ENCODE measurements around the gene FIGNL1. TPM values are rescaled to one million over a fixed set of nuclear protein-coding genes. Genes with fewer than 3 reads are reported as not detected.
"Not testable (repeated sequence)": the region's sequence is repeated elsewhere in the genome, so short reads cannot be mapped to it uniquely, and the experiment has no call there.

The FIGNL1 gene
- polyA plus RNA-seq, 2 donors, result 7.7 to 10.7 TPM

DNA sequence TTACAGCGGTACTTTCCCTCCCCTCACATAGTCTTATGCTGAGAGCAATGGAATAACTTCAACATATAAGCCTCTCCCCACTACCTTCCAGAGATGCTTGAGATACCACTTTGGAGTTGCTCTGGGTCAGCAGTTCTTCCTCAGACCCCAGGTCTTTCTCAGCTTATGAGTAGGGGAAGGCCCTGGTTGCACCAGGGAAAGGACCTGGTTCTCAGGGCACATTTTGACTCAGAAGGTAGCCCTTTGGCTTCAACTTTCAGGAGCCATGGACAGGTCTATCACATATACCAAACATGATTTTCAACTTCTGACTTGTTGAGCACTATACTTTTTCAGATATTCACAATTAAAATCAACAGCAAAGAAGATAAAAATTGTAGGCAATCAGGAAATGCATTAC, 11.5 kb upstream of the FIGNL1 start:
- Histone ChIP-seq H3K27ac (ENCODE audit: low read depth in 2 of 2, low read length in 1 of 2) (no peak overlapping the region), H3K27me3 (ENCODE audit: control insufficient read depth in 1 of 2, insufficient read depth in 2 of 2, low read length in 2 of 2) (no peaks in the 10 kb centered on the region)
- 96 to 97% methylated on average over 1 of the region's 1 CpG for WGBS, 2 donors

GRCh38 chr7:50459183-50459582, 9.0 kb upstream of the FIGNL1 start:
- H3K27ac ChIP-seq (ENCODE audit: low read depth in 2 of 2, low read length in 1 of 2); H3K27me3 ChIP-seq (ENCODE audit: control insufficient read depth in 1 of 2, insufficient read depth in 2 of 2, low read length in 2 of 2); H3K36me3 ChIP-seq (ENCODE audit: control insufficient read depth in 2 of 2, insufficient read depth in 2 of 2, low read length in 1 of 2); H3K9me3 ChIP-seq (ENCODE audit: control insufficient read depth in 2 of 2, insufficient read depth in 1 of 2, low read depth in 1 of 2, low read length in 1 of 2); H3K4me3 ChIP-seq (ENCODE audit: low read depth in 1 of 2, low read length in 2 of 2); H3K4me1 ChIP-seq (ENCODE audit: control insufficient read depth in 2 of 2, insufficient read depth in 2 of 2, low read length in 1 of 2): not testable (repeated sequence)
- WGBS, 2 donors, result 96% methylated on average over 21 to 27 of the region's 27 CpGs

More for the DNA sequence above, 11.5 kb upstream of the FIGNL1 start:
- H3K9me3 ChIP-seq (ENCODE audit: control insufficient read depth in 2 of 2, insufficient read depth in 1 of 2, low read depth in 1 of 2, low read length in 1 of 2), result no peaks in the 10 kb centered on the region
- no peak overlapping the region for H3K4me3 ChIP-seq (ENCODE audit: low read depth in 1 of 2, low read length in 2 of 2)
- no peaks in the 10 kb centered on the region for H3K36me3 ChIP-seq (ENCODE audit: control insufficient read depth in 2 of 2, insufficient read depth in 2 of 2, low read length in 1 of 2)
- no peaks in the 10 kb centered on the region for H3K4me1 ChIP-seq (ENCODE audit: control insufficient read depth in 2 of 2, insufficient read depth in 2 of 2, low read length in 1 of 2)

GRCh38 chr7:50458651-50459050, 8.5 kb upstream of the FIGNL1 start:
- not testable (repeated sequence) for H3K27ac ChIP-seq (ENCODE audit: low read depth in 2 of 2, low read length in 1 of 2); H3K36me3 ChIP-seq (ENCODE audit: control insufficient read depth in 2 of 2, insufficient read depth in 2 of 2, low read length in 1 of 2); H3K4me3 ChIP-seq (ENCODE audit: low read depth in 1 of 2, low read length in 2 of 2); H3K9me3 ChIP-seq (ENCODE audit: control insufficient read depth in 2 of 2, insufficient read depth in 1 of 2, low read depth in 1 of 2, low read length in 1 of 2); H3K4me1 ChIP-seq (ENCODE audit: control insufficient read depth in 2 of 2, insufficient read depth in 2 of 2, low read length in 1 of 2); H3K27me3 ChIP-seq (ENCODE audit: control insufficient read depth in 1 of 2, insufficient read depth in 2 of 2, low read length in 2 of 2)
- 100% methylated on average over 1 to 2 of the region's 4 CpGs for WGBS, 2 donors

DNA sequence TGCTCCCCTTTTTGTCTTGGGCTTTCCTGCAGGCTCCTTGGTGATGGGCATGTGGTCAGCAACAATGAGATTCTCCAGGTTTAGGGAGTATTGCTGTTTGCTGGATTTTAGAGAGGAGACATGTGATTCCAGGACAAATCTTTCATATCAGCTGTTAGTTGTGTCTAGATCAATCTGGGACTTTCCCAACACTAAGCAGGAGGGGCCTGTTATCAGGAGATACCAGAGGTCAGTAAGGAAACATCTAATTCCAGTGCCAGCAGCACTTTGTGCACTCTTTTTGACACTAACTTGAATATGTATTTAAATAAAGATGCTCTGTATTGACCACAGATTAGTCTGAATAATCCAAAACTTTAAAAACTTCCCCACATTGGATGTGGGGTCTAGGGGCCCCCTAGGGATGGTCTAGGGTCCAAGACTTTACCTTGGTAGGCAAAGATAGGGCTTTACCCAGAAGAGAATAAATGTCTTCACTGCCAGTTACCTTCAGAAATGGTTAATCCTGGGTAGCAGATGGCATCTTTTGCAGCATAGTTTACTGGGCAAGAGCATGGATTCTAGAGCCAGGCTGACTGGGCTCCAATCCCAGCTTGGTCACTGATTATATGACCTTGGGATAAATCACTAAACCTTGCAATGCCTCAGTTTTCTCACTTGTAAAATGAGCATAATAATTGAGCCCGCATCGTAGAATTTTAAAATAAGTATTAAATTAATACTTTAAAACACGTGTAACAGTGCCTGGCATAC, 6.4 kb upstream of the FIGNL1 start:
- H3K4me1 ChIP-seq (ENCODE audit: control insufficient read depth in 2 of 2, insufficient read depth in 2 of 2, low read length in 1 of 2), result no peaks in the 10 kb centered on the region
- 76 to 86% methylated on average over 3 of the region's 3 CpGs for WGBS, 2 donors
- no peaks in the 10 kb centered on the region for H3K36me3 ChIP-seq (ENCODE audit: control insufficient read depth in 2 of 2, insufficient read depth in 2 of 2, low read length in 1 of 2)
- no peaks in the 10 kb centered on the region for H3K9me3 ChIP-seq (ENCODE audit: control insufficient read depth in 2 of 2, insufficient read depth in 1 of 2, low read depth in 1 of 2, low read length in 1 of 2)
- no peaks in the 10 kb centered on the region for H3K27me3 ChIP-seq (ENCODE audit: control insufficient read depth in 1 of 2, insufficient read depth in 2 of 2, low read length in 2 of 2)
- H3K4me3 ChIP-seq (ENCODE audit: low read depth in 1 of 2, low read length in 2 of 2), result no peak overlapping the region
- H3K27ac ChIP-seq (ENCODE audit: low read depth in 2 of 2, low read length in 1 of 2), result no peak overlapping the region

- Histone ChIP-seq H3K4me1 (ENCODE audit: control insufficient read depth in 2 of 2, insufficient read depth in 2 of 2, low read length in 1 of 2) (peaks cover 2% of the 10 kb centered on the region in 2 donors), H3K4me3 (ENCODE audit: low read depth in 1 of 2, low read length in 2 of 2) (no peak overlapping the region), H3K27me3 (ENCODE audit: control insufficient read depth in 1 of 2, insufficient read depth in 2 of 2, low read length in 2 of 2) (no peaks in the 10 kb centered on the region), H3K36me3 (ENCODE audit: control insufficient read depth in 2 of 2, insufficient read depth in 2 of 2, low read length in 1 of 2) (no peaks in the 10 kb centered on the region), H3K9me3 (ENCODE audit: control insufficient read depth in 2 of 2, insufficient read depth in 1 of 2, low read depth in 1 of 2, low read length in 1 of 2) (no peaks in the 10 kb centered on the region), H3K27ac (ENCODE audit: low read depth in 2 of 2, low read length in 1 of 2) (no peak overlapping the region)
These were observed 5.5 kb upstream of the FIGNL1 start for GRCh38 chr7:50455658-50456057.

DNA sequence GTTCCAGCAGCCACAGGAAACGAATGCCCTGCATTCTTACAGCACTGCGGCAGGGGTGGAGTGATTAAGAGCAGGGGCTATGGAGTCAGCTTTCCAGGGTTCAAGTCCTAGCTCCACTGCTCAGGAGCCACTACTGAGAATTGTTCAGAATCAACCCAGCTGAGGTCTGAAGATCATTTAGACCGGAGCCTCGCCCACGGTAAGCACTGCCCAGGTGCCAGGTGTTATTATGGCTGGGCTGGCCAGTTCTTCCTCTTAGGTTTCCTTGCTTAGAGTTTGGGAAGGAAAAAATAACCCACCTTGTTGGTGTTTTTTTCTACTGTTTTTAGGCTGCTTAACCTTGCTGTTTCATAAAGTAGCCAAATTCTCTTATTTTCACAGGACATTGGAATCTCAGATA, 4.8 kb upstream of the FIGNL1 start:
- H3K4me3 ChIP-seq (ENCODE audit: low read depth in 1 of 2, low read length in 2 of 2), result no peak overlapping the region
- no peaks in the 10 kb centered on the region for H3K27me3 ChIP-seq (ENCODE audit: control insufficient read depth in 1 of 2, insufficient read depth in 2 of 2, low read length in 2 of 2)
- 66 to 67% methylated on average over 5 of the region's 5 CpGs for WGBS, 2 donors
- H3K36me3 ChIP-seq (ENCODE audit: control insufficient read depth in 2 of 2, insufficient read depth in 2 of 2, low read length in 1 of 2), result no peaks in the 10 kb centered on the region
- no peak overlapping the region for H3K27ac ChIP-seq (ENCODE audit: low read depth in 2 of 2, low read length in 1 of 2)
- no peaks in the 10 kb centered on the region for H3K9me3 ChIP-seq (ENCODE audit: control insufficient read depth in 2 of 2, insufficient read depth in 1 of 2, low read depth in 1 of 2, low read length in 1 of 2)
- peaks cover 3 to 4% of the 10 kb centered on the region in 2 donors for H3K4me1 ChIP-seq (ENCODE audit: control insufficient read depth in 2 of 2, insufficient read depth in 2 of 2, low read length in 1 of 2)

DNA sequence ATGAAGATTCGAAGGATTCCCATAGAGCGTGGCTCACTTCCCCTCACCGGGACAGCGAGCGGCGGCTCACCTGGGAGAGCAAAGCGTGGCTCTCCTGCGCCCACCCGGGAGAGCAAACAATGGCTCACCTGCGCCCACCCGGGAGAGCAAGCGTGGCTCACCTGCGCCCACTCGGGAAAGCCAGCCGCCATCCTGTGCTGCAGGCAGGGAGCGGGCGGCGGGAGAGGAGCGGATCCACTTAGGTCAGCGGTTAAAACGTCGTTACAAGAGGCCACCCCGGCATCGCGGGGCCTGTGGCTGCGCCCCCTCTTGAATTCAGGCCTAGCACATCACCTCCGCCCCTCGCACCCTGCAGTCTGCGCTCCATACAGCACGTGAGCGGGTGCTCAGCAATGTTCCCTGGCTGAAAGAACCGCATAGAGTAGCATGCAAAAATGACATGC, 461 bp upstream of the FIGNL1 start:
- Histone ChIP-seq H3K4me3 (ENCODE audit: low read depth in 1 of 2, low read length in 2 of 2) (peak overlapping the region; percentile 86 to 87), H3K4me1 (ENCODE audit: control insufficient read depth in 2 of 2, insufficient read depth in 2 of 2, low read length in 1 of 2) (peaks cover 3 to 4% of the 10 kb centered on the region in 2 donors), H3K9me3 (ENCODE audit: control insufficient read depth in 2 of 2, insufficient read depth in 1 of 2, low read depth in 1 of 2, low read length in 1 of 2) (no peaks in the 10 kb centered on the region), H3K27me3 (ENCODE audit: control insufficient read depth in 1 of 2, insufficient read depth in 2 of 2, low read length in 2 of 2) (no peaks in the 10 kb centered on the region), H3K36me3 (ENCODE audit: control insufficient read depth in 2 of 2, insufficient read depth in 2 of 2, low read length in 1 of 2) (peaks cover 0 to 4% of the 10 kb centered on the region in 2 donors), H3K27ac (ENCODE audit: low read depth in 2 of 2, low read length in 1 of 2) (peak overlapping the region; percentile 81 to 90)
- 16 to 21% methylated on average over 32 of the region's 32 CpGs for WGBS, 2 donors

DNA sequence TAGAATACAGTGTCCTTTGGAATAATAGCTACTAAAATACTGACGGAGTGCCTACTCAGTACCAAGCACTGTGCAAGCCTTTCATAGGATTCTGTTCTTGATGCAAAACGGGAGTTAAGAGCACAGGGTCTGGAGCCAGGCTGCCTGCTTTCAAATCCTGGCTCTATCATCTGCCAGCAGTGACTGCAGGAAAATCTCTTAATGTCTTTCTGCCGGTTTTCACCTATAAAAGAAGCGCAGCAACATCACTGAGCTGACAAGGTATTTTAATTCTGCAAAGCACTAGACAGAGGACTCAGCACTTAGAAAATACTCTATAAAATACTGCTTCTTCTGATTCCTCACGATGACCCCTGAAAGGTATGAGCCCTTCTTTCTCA, 659 bp downstream of the FIGNL1 start:
- peaks cover 0 to 4% of the 10 kb centered on the region in 2 donors for H3K36me3 ChIP-seq (ENCODE audit: control insufficient read depth in 2 of 2, insufficient read depth in 2 of 2, low read length in 1 of 2)
- peak overlapping the region; percentile 86 to 87 for H3K4me3 ChIP-seq (ENCODE audit: low read depth in 1 of 2, low read length in 2 of 2)
- no peaks in the 10 kb centered on the region for H3K9me3 ChIP-seq (ENCODE audit: control insufficient read depth in 2 of 2, insufficient read depth in 1 of 2, low read depth in 1 of 2, low read length in 1 of 2)
- H3K27ac ChIP-seq (ENCODE audit: low read depth in 2 of 2, low read length in 1 of 2), result peak overlapping the region; percentile 81 to 90
- H3K4me1 ChIP-seq (ENCODE audit: control insufficient read depth in 2 of 2, insufficient read depth in 2 of 2, low read length in 1 of 2), result peaks cover 3 to 4% of the 10 kb centered on the region in 2 donors
- 6 to 8% methylated on average over 5 of the region's 5 CpGs for WGBS, 2 donors
- no peaks in the 10 kb centered on the region for H3K27me3 ChIP-seq (ENCODE audit: control insufficient read depth in 1 of 2, insufficient read depth in 2 of 2, low read length in 2 of 2)

GRCh38 chr7:50448823-50449222, 1.3 kb downstream of the FIGNL1 start:
- Histone ChIP-seq H3K36me3 (ENCODE audit: control insufficient read depth in 2 of 2, insufficient read depth in 2 of 2, low read length in 1 of 2) (peaks cover 0 to 4% of the 10 kb centered on the region in 2 donors), H3K4me3 (ENCODE audit: low read depth in 1 of 2, low read length in 2 of 2) (no peak overlapping the region), H3K4me1 (ENCODE audit: control insufficient read depth in 2 of 2, insufficient read depth in 2 of 2, low read length in 1 of 2) (peaks cover 3 to 4% of the 10 kb centered on the region in 2 donors), H3K9me3 (ENCODE audit: control insufficient read depth in 2 of 2, insufficient read depth in 1 of 2, low read depth in 1 of 2, low read length in 1 of 2) (no peaks in the 10 kb centered on the region), H3K27ac (ENCODE audit: low read depth in 2 of 2, low read length in 1 of 2) (no peak overlapping the region), H3K27me3 (ENCODE audit: control insufficient read depth in 1 of 2, insufficient read depth in 2 of 2, low read length in 2 of 2) (no peaks in the 10 kb centered on the region)

- H3K27ac ChIP-seq (ENCODE audit: low read depth in 2 of 2, low read length in 1 of 2), result no peak overlapping the region
- H3K36me3 ChIP-seq (ENCODE audit: control insufficient read depth in 2 of 2, insufficient read depth in 2 of 2, low read length in 1 of 2), result peaks cover 0 to 4% of the 10 kb centered on the region in 2 donors
- 42 to 51% methylated on average over 4 of the region's 4 CpGs for WGBS, 2 donors
- no peaks in the 10 kb centered on the region for H3K27me3 ChIP-seq (ENCODE audit: control insufficient read depth in 1 of 2, insufficient read depth in 2 of 2, low read length in 2 of 2)
- no peak overlapping the region for H3K4me3 ChIP-seq (ENCODE audit: low read depth in 1 of 2, low read length in 2 of 2)
- no peaks in the 10 kb centered on the region for H3K9me3 ChIP-seq (ENCODE audit: control insufficient read depth in 2 of 2, insufficient read depth in 1 of 2, low read depth in 1 of 2, low read length in 1 of 2)
- peaks cover 3 to 4% of the 10 kb centered on the region in 2 donors for H3K4me1 ChIP-seq (ENCODE audit: control insufficient read depth in 2 of 2, insufficient read depth in 2 of 2, low read length in 1 of 2)
These were observed 3.6 kb downstream of the FIGNL1 start for GRCh38 chr7:50446542-50446960.
